HG03457 (cell line): ENCODE measurements around the gene PRKG1.
"Not testable (repeated sequence)": the region's sequence is repeated elsewhere in the genome, so short reads cannot be mapped to it uniquely, and the experiment has no call there.

Source experiments
- ATAC-seq: cut with Tn5 transposase; IDR thresholded peaks from one replicate; pipeline ENCODE4 v1.9.1; 2021; ENCODE audit warnings: moderate number of reproducible peaks; ENCODE audit not compliant: unreplicated experiment

PRKG1 gene

GRCh38 chr10:51313773-51314478, 239.6 kb downstream of the PRKG1 start:
- ATAC-seq = no peak

- no peak for ATAC-seq
Measured at GRCh38 chr10:51314481-51314880, 240.2 kb downstream of the PRKG1 start.

- no peak for ATAC-seq
Measured at GRCh38 chr10:51318399-51319172, 244.3 kb downstream of the PRKG1 start.

GRCh38 chr10:51319173-51319435, 244.8 kb downstream of the PRKG1 start:
- ATAC-seq = no peak

GRCh38 chr10:51321300-51321699, 247.0 kb downstream of the PRKG1 start:
- ATAC-seq = no peak

GRCh38 chr10:51321980-51322379, 247.7 kb downstream of the PRKG1 start:
- ATAC-seq = no peak

- no peak for ATAC-seq
Measured at GRCh38 chr10:51325649-51326048, 251.4 kb downstream of the PRKG1 start.

GRCh38 chr10:51326174-51326573, 251.9 kb downstream of the PRKG1 start:
- no peak for ATAC-seq

GRCh38 chr10:51327432-51327831, 253.1 kb downstream of the PRKG1 start:
- no peak for ATAC-seq

- ATAC-seq = no peak
Measured at GRCh38 chr10:51340366-51340765, 266.1 kb downstream of the PRKG1 start.

- no peak for ATAC-seq
Measured at GRCh38 chr10:51340845-51341610, 266.7 kb downstream of the PRKG1 start.

- ATAC-seq = not testable (repeated sequence)
Measured at GRCh38 chr10:51341745-51342144, 267.5 kb downstream of the PRKG1 start.

- ATAC-seq = no peak
Measured at GRCh38 chr10:51342381-51342780, 268.1 kb downstream of the PRKG1 start.

- no peak for ATAC-seq
Measured at GRCh38 chr10:51343391-51343790, 269.1 kb downstream of the PRKG1 start.

- no peak for ATAC-seq
Measured at GRCh38 chr10:51344371-51344770, 270.1 kb downstream of the PRKG1 start.

- no peak for ATAC-seq
Measured at GRCh38 chr10:51348622-51349021, 274.3 kb downstream of the PRKG1 start.

GRCh38 chr10:51357170-51357569, 282.9 kb downstream of the PRKG1 start:
- no peak for ATAC-seq

GRCh38 chr10:51358227-51358626, 283.9 kb downstream of the PRKG1 start:
- no peak for ATAC-seq

GRCh38 chr10:51363415-51363814, 289.1 kb downstream of the PRKG1 start:
- ATAC-seq = no peak

- ATAC-seq = no peak
Measured at GRCh38 chr10:51364674-51365073, 290.4 kb downstream of the PRKG1 start.

- no peak for ATAC-seq
Measured at GRCh38 chr10:51366044-51366443, 291.8 kb downstream of the PRKG1 start.

GRCh38 chr10:51367127-51367526, 292.8 kb downstream of the PRKG1 start:
- no peak for ATAC-seq
